Medulla oblongata (tissue), 1 donor: ENCODE data around the gene RAC2.

Experiments used
- DNase-seq: peaks from one replicate; pipeline ENCODE4 v3.0.0-alpha.2; 2015; ENCODE audit errors: extremely low spot score

The RAC2 gene

DNA sequence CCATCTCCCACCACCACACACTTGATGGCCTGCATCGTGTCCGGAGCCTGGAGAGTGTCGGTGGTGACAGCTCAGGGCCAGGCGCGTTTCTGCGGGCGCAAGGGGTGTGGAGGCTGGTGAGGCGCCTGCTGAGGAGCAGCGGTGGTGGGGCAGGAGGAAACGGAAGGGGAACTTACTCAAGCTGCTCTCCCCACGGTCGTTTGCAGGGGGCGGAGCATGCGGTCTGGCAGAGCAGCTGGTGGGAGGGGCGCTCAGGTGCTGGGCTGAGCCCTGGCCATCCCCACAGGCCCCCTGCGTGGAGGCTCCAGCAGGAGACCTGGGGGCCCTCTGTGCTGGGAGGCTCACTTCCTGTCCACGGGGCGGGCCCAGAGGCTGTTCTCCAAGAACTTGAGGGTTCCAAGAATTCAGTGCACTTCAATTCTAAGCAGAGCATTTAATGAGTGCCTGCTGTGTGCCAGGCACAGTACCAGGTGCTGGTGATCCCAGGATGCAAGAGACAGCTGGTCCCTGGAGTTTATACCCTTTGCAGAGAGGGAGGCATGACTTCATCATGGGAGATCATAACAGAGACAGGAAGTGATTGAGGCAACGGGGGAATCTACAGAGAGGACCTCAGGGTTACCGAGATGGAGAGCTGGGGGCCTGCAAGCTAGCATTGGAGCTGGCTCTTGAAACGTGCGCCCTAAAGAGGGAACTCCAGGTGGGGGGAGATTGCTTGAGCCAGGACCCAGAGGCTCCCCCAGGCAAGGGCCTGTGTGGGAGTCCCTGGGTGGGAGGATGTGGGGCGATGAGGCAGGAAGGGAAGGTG, at the start of gene RAC2:
Gene RAC2 (minus strand): TSS at position 156 of the 808 bp plus-strand sequence. CDS start 121 bp downstream, at position 35.
- peak; percentile 54 for DNase-seq

DNA sequence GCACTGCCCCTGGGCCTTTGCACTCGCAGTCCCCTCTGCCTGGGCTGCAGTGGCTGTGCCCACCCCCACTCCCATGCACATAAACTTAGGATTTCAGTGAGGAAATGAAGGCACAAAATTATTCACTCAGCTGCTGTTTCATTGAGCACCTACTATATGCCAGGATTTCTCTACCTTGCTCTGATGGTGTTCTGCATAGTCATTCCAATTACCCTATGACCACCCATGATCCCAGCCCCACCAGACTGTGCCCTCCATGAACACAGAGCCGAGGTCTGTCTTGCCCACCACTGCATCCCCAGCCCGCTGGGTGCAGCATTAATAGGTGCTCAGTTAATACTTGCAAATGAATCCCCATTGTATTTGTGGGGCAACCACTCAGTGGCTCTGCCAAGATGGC, 49.1 kb upstream of the RAC2 start:
- DNase-seq, result no peak

DNA sequence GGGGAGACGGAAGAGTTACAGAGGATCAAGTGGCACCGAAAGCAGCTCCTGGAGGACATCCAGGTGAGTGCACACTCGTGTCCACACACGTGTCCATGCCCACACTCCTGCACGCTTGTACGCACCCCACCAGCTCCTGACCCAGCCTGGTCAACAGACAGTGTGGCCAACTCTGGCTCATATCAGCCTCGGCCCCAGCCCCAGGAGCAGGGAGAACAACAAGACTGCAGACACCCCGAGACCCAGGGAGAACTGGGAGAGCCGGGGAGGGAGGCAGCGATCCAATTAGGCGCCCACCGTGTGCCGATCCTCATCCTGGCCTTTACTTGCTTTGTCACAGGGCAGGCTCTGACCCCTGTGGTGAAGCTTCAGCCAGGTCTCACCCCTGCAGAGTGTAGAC, 48.6 kb upstream of the RAC2 start:
- no peak for DNase-seq

DNA sequence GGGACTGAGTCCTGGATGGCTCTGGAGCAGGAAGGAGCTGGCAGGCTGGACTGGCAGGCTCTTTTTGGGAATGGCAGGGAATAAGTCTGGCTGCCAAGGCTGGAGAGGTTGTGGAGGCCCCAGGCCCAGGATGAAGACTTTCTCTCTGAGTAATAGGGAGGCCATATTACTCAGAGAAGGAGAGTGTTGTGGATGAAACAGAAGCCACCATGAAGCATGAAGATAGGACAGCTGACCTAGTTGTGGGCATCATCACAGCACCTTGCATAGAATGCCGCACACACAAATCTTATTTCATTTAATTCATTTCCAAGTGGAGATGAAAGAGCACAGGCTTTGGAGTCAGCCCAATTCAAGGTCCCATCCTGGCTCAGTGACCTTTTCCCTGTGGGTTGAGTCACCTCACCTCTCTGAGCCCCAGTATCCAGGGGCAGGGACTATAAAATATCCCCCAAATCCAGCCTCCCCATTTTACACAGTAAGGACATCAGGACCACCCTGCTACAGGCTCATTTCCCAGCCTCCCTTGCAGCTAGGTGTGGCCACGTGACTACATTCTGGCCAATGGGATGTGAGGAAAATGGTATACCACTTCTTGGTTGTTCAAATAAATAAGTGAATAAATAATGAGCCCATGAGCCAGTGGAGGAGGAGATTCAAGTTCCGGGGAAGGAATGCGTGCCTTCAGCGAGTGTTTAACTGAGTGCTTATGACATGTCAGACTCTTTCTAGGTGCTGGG, 47.7 kb upstream of the RAC2 start:
- no peak for DNase-seq

DNA sequence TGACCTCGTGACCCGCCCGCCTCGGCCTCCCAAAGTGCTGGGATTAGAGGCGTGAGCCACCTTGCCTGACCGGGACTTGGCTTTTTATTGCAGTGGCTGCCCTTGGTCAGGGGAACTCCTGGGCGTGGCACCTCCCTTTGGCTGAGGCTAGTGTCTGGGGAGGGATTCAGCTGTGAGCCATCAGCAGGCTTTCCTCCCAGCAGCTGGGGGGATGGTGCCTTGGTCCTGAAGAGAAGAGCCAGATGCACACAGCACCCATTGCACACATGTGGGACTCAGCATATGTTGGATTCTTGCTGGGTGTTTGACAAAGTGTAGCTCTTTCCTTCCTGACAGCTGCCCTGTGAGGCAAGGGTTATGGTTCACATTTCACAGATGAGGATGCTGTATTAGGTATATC, 46.7 kb upstream of the RAC2 start:
- no peak for DNase-seq

DNA sequence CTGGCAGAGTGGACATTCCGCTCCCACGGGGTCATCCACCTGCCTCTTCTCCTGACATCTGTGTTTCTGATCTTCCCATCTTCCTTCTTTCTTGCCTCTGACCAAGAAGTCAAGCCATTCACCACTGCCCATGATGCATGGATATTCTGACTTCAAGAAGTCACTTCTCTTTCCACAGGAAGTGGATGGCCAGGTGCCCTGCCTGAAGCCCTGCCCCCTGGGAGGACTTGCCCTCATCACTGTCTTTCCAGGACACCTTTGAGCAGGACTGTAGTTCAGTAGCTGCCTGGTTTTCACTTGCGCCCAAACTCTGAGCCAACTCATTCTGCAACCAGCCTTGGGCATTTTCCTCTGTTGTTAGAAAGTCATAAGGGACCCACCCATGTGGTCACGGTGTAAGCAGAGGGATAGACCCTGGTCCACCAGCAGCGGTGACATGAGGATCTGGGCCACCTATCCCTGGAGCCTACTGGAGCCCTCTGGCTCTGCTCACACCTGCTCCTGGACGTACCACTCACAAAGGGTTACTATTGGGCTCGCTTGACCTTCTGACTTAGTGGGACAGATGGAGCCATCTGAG, 45.2 kb upstream of the RAC2 start:
- DNase-seq, result no peak

DNA sequence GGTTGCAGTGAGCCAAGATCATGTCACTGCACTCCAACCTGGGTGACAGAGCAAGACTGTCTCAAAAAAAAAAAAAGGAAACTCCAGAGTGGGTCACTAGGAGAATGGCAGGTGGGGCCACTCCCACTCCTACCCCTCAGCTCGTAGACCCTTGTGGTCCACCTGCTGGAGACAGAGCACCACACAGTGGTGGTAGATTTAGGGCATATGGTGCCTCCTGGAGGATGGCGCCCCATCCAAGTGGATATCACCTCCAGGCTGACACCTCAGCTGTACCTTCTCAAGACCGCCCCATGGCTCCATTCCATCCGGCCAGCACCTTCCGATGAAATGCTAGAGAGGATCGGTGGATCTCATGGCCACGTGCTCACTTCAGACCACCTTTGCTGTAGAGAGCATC, 44.5 kb upstream of the RAC2 start:
- DNase-seq, result no peak

DNA sequence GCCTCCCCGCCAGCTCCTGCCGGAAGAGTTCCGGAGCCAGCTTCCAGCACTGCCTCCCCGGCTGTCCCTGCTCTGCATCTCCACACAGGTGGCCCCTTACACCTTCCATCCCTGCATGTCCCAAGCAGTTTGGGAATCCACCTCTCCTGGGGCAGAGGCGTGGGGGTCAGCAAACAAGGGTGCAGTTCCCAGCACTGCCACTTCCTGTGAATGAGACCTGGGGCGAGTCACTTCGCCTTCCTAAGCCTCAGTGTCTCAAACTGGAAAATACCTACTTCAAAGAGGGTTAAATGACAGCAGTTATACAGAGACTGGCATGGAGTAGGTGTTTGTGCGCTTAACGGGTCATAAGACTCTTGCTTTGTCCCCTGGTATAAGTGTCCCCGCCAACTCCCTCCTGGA, 43.5 kb upstream of the RAC2 start:
- no peak for DNase-seq

DNA sequence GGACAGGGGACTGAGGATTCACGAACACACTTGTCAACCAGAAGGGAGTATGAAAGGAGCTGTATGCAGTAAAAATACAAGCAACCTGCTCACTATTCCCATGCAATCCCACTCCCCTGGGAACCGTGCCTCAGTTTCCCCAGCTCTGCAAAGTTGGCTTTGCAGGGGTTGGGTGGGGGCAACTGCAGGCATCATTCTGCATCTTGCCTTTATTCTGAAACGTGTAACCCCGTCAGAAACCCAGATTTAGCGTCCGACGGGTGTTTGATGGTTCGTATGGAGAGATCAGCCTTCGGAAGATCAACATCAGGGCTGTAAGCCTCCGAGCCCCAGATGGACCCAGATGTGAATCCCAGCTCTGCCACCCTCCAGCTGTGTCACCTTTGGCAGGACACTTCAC, 41.9 kb upstream of the RAC2 start:
- DNase-seq, result no peak

DNA sequence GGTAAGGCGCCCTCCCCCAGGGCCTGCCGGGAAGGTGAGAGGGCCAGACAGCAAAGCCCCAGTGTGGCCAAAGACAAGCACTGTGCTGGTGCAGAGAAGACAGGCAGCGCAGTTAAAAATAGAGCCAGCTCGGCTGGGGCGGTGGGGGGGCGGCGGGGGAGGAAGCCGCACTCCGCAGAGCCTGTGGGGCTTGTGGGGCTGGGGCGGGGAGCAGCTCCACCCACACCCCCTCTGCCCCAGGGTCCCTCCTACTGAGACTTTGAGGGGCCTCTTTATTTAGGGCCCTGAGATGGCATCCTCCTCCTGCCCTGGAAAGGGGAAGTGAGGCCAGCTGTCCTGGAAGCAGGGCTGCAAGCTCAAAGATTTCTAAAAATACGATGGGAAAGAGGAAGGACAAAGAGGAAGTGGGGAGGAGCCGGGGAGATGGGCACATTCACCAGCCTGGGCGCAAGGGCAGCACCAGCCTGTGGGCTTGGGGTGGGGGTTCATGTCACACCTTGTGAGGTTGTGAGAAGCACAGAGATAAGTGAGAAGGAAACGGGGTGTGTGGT, 40.8 kb upstream of the RAC2 start:
- peak; percentile 87 for DNase-seq

DNA sequence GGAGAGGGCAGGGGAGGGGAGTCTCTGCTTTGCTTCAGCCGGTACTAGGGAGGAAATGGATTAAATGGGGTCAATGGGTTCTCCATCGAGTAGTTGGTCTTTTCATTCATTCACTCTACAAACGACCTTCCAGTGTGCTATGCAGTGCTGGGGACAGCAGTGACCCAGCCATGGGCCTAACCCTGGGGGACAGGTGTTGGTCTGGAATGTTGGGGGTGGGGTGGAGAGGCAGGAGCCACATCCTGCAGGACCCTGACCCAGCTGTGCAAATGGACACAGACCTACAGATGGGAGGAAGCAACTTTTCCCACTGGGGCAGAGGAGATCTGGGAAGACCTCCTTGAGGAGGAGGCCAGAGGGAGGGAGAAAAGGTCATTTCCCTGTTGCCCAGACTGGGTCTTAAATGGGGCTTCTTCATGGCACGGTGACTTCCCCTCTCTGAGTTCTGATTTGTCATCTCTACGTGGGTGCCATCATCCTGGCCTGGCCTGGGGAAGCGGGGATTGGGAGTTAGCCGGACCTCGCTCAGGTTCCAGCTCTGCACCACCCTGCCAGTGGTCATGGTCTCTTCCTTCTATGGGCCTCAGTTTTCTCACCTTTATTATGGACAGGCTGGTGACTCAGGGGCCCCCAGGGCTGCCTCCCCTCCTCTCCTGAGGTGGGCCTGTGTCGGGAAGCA, 40.2 kb upstream of the RAC2 start:
- DNase-seq, result no peak

DNA sequence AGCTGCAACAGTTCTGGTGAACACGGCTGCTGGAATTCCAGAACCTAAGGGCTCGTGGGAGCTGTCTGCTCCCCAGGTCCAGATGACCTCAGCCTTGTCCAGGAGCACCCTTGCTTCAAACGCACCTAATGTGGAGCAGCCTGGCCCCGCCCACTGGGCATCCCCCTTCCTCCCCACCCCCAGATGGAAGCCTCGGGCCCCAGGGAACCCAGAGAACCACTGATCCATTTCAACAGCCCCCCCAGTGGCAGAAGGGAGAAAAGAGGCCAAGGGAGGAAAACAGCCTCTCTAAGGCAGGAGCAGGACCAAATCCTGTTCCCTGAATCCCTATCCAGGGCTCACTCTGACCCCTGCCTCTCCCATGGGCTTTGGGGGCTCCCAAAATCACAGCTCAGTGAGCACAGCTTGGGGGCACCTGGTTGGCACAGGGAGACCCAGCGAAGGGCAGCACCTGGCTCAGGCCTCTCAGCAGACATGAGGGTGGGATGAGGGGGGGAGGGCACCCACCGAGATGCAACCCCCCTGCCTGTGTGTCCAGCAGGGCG, 39.4 kb upstream of the RAC2 start:
- DNase-seq, result peak; percentile 53

DNA sequence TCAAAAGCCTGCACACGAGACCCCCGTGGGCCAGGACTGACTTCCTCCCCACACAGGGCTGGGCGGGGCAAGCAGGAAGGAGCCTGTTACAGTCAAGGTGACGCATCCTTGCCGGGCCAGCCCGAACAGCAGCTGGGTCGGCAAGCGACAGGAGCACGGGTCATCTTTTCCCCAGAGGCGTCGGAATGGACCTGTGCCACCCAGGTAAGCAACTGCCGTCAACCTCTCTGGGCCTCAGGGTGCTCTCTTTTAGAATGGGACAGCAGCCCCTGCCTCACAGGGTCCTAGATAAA, 38.3 kb upstream of the RAC2 start, which contains the start of gene CYTH4:
Gene CYTH4 (plus strand): TSS at position 124 of the 293 bp plus-strand sequence. CDS start 62 bp downstream, at position 186.
- peak; percentile 50 for DNase-seq

DNA sequence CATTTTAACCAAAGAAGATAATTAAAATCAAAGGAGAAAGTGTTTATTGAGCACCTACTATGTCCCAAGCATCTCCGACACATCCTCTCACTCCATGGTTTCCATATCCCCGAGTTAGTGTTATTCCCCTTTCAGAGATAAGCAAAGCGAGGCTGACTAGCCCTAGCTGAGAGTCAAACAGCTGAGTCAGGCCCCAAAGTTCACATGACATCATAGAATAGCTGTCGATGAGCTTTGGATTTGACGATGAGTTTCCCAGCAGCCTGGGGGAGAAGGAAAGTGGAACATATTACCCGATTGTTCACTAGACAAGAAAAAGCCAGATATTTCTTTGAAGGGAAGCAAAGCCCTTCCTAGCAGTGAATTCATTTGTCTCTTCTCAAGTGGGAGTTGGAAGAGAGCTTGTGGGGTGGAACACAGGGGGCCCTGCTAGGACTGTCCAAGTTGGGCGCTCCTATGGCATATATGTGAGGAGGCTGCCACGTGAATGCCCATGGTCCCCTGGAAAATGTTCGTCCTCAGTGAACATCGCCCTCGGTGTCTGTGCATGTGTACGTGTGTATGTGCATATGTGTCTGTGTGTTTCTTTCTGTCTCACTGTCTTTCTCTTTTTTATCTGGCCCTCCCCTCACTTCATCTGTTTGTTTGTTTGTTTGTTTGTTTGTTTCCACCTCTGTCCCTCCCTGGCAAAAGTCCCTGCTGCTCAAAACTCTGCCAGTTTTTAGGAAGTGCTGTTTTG, 37.7 kb upstream of the RAC2 start:
- no peak for DNase-seq

DNA sequence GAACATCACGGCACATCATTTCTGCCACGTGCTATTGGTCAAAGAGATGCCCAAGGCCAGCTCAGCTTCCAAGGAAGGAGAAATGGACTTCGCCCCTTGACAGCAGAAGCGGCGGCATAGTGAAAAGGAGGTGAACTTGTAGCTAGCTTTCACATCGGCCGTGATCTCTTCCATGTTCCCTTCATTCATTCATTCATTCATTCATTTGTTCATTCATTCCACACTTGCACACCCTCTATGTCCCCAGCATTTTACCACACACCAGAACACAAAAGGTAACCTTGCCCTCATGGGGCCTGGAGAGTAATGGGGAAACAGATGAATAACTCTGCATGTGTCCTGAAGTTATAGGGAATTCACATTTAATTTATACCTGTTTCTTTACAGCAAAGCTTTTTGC, 37.1 kb upstream of the RAC2 start:
- DNase-seq, result no peak

DNA sequence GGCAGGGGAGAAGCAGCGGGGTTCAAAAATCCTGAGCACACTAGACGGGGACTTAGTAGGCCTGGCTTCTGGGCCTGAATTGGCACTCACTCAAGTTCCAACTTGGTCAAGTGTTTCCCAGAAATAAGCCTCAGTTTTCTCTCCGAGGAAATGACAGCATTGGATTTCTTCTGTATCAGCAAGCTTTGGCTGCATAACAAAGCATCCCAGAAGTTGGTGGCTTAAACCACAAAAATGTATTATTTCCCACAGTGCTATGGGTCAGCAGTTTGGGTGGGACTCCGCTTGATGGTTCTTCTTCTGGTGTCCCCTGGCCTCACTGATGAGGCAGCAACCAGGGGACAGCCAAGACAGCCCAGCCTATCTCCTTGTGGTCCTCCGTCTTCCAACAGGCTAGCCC, 36.6 kb upstream of the RAC2 start:
- no peak for DNase-seq

DNA sequence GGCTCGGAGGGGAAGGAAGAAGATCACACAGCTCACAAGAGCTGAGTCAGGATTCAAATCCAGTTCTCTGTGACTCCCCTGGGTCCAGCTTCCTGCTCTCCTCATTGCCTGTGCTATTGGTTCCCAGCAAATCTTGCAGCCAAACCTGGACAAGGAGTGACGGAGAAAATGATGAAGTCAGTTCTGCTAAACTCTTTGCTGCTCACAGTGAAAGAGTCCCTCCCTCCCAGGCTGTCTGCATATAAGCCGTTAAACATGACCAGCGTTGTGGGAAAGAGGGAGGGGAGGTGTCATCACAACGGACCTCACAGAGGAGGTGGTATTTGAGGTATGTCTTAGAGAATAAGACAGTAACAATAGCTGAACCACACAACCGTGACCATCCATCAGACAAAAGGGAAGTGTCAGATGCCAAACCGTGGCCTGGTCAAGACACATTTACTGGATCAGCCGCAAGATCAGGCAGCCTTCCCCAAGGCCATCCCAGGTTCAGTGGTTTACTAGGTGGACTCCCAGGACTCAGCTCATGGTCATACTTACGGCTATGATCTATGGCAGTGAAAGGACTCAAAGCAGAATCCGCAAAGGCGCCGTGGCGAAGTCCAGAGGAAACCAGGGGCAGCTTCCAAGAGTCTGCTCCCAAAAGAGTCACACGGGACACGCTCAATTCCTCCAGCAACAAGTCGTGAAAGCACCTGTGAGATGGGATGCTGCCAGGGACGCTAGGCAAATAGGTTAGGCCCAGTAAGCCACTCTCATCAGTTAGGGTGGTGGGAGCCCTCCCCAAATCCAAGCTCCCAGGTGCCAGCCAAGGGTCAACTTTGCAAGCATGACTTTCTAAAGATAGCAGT, 35.5 kb upstream of the RAC2 start:
- peak; percentile 16 for DNase-seq

DNA sequence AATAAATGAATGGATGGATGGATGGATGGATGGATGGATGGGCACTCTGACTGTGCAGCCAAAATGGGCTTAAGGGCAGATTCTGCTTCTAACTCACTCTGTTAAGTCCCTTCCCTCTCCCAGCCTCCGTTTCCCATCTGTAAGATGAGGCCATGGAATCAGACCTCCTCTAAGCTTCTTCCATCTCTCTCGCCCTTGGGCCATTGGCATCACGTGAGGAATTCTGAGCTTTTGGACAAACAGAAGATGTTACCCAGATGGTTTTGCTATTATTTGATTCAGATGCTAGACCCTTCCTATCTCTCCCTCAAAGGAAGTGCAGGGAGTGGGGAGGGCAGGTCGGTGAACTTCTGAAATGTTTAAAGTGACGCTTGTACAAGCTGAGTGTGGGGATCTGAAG, 34.2 kb upstream of the RAC2 start:
- DNase-seq, result no peak

DNA sequence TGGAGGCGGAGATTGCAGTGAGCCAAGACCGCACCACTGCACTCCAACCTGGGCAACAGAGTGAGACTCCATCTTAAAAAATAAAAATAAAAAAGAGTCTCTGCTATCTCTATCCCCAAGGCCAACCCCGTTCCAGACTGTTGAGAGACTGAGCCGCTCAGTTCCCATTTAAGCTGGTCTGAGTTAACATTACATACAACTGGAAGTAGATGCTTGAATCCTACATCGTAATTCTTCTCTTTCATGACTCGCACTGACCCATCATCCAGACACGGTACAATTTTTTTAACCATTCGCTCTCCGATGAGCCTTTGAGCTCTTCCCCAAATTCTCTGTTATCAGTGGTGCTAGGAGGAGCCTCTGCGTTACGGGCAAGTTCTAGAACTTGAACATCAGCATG, 33.3 kb upstream of the RAC2 start:
- no peak for DNase-seq

DNA sequence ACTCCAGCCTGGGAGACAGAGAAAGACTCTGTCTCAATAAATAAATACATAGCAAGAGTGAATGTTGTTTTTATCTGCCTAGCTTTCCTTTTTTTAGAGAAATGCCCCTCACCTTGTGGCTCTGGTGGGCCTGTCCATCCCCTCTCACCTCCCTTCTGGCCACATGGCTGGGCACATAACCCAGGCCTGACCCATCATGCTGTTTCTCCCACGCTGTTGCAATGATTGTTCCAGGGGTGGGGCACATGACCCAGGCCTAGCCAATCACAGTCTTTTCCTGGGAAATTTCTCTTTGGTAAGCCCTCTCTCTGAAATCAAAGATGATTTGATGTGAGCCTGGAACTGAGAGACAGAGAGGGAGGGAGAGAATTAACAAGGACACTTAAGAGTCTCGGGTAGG, 32.7 kb upstream of the RAC2 start:
- no peak for DNase-seq
